ENCODE results near the gene BOD1L1. TPM values are rescaled to one million over a fixed set of nuclear protein-coding genes. Genes with fewer than 3 reads are reported as not detected.

BOD1L1 gene
- total RNA-seq, 2 experiments from 2014 or later = 39.3 to 39.6 TPM

DNA sequence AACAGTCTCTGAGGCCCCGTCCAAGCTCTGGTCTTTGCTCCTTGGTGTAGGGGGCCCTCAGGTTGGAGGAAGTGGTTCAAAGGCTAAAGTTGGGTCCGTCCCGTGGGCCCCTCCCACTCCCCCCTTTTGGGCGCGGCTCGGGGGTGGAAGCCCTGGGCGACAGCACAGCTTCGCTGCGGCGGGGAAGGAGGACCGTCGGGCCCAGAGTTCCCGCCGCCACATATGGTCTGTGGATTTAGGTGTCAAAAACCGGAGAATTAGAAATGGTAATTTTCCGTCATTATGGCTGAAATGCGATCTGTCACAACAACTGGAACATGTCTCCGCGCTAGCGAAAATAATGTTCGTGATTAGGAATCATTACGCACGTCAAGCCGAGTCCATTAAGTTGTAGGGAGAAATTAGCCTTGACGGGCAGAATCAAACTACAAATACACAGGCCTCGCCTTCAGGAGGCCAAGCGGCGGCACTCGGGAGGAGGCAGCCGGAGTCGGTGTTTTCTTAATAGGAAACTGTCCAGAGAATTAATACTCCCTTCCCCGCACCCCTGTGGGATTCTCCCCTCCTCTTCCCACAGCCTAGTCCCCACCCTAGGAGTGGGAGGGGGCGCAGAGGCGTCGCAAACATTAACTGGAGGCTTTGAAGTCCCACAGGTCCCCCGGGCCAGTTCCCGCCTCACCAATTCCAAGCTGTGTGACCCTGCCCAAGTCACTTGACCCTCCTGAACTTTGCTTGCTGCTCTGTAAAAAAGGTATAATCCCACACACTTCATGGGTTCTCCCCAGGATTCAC is 98.2 kb downstream of the BOD1L1 start:
- no peak for TF ChIP-seq CTCF (IDR thresholded peaks at IDR 0.05)
- Mint-ChIP-seq H3K36me3 (ENCODE audit: low read depth) (no peaks in the 10 kb centered on the region), H3K27ac (no peak overlapping the region), H3K27me3 (peaks cover 94% of the 10 kb centered on the region), H3K9me3 (no peaks in the 10 kb centered on the region), H3K4me1 (ENCODE audit: low read depth) (peaks cover 43% of the 10 kb centered on the region), H3K4me3 (no peak overlapping the region)
- CTCF ChIA-PET = no interaction called here
- Histone ChIP-seq H3K4me3 (ENCODE audit: low read length) (no peak overlapping the region), H3K27ac (ENCODE audit: low read depth in 1 of 2, low read length in 2 of 2) (no peak overlapping the region), H3K9me3 (ENCODE audit: control insufficient read depth in 1 of 2, insufficient read depth in 1 of 2, low read length in 2 of 2) (peaks cover 5 to 44% of the 10 kb centered on the region in 2 experiments), H3K4me1 (ENCODE audit: insufficient read depth, low read length) (peaks cover 36% of the 10 kb centered on the region), H3K27me3 (ENCODE audit: control insufficient read depth in 1 of 2, insufficient read depth in 2 of 2, low read length in 2 of 2) (peaks cover 94 to 95% of the 10 kb centered on the region in 2 experiments), H3K36me3 (ENCODE audit: insufficient read depth, low read length) (no peaks in the 10 kb centered on the region)
- ATAC-seq (ENCODE audit: poor library complexity) (no peak), DNase-seq (peak in 1 of 14 experiments; percentile 2)
- POLR2A ChIA-PET = no interaction called here
- intact Hi-C loops (cut with DNase I, micrococcal nuclease) = no loop called here

DNA sequence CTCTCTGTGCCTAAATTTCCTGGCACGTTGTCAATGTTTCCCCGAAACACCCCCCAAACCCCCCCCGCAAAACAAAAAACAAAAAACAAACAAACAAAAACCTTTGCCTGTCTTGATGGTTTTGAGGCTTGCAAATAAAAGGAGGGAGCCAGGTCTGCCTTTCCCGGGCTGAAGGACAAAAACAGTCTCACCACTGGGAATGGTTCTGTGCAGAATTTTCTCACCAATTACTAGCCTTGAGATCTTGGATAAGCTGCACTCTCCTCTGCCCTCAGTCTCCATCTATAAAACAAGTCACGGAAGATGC is 98.8 kb downstream of the BOD1L1 start:
- H3K36me3 ChIP-seq (ENCODE audit: insufficient read depth, low read length) = no peaks in the 10 kb centered on the region
- no peak overlapping the region for H3K27ac ChIP-seq (ENCODE audit: low read depth in 1 of 2, low read length in 2 of 2)
- peaks cover 10 to 44% of the 10 kb centered on the region in 2 experiments for H3K9me3 ChIP-seq (ENCODE audit: control insufficient read depth in 1 of 2, insufficient read depth in 1 of 2, low read length in 2 of 2)
- H3K36me3 Mint-ChIP-seq (ENCODE audit: low read depth) = no peaks in the 10 kb centered on the region
- ChIA-PET CTCF (no interaction called here), POLR2A (no interaction called here)
- H3K27me3 ChIP-seq (ENCODE audit: control insufficient read depth in 1 of 2, insufficient read depth in 2 of 2, low read length in 2 of 2) = peaks cover 94 to 95% of the 10 kb centered on the region in 2 experiments
- intact Hi-C loops (cut with DNase I, micrococcal nuclease) = no loop called here
- no peak for TF ChIP-seq CTCF (IDR thresholded peaks at IDR 0.05)
- H3K27ac Mint-ChIP-seq = no peak overlapping the region
- no peak overlapping the region for H3K4me3 ChIP-seq (ENCODE audit: low read length)
- DNase-seq (no peak), ATAC-seq (ENCODE audit: poor library complexity) (no peak)
- peaks cover 43% of the 10 kb centered on the region for H3K4me1 Mint-ChIP-seq (ENCODE audit: low read depth)
- H3K27me3 Mint-ChIP-seq = peaks cover 94% of the 10 kb centered on the region
- H3K9me3 Mint-ChIP-seq = no peaks in the 10 kb centered on the region
- no peak overlapping the region for H3K4me3 Mint-ChIP-seq
- peaks cover 33% of the 10 kb centered on the region for H3K4me1 ChIP-seq (ENCODE audit: insufficient read depth, low read length)

DNA sequence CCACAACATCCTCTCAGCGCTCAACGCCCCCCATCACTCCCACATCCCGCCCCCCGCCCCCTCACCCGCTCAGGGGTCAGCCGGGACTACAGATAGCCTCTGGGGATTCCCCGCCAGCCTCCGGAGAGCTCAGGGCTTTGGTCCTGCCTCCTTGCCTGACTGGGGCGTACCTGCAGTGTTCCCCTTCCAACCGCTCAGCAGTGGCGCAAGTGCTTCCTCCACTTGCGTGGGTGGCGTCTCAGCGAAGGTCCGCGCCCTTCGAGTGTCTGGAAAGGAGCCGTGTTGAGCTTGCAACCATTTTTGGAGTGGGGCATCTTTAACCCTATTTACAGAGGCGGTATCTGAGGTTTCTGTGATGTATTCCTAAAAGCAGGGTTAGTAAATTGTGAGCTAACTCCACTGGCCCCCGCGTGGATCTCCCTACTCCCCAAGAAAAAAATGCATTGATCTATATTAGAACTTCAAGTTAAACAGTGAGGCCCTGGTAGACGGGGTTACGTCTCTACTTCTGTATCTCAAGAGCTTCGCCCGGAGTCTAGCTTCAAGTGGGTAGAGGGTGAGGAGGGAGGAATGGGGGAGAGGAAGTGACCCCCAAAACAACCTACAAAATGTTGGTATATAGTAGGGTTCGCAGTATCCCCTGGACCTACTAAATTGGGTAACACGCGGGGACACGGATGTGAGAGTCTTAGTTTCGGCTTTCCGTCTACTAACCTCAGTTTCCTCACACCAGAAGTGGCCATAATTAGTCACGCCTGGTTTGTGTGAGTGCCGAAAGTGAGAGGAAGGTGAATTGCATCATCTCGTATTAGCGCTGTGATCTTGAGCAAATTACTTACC is 99.3 kb downstream of the BOD1L1 start:
- DNase-seq (peak in 3 of 14 experiments; percentile 24 to 47 (median 46)), ATAC-seq (ENCODE audit: poor library complexity) (no peak)
- TF ChIP-seq CTCF (IDR thresholded peaks at IDR 0.05) = no peak
- CTCF ChIA-PET = no interaction called here
- no peaks in the 10 kb centered on the region for H3K9me3 Mint-ChIP-seq
- no peak overlapping the region for H3K27ac ChIP-seq (ENCODE audit: low read depth in 1 of 2, low read length in 2 of 2)
- peaks cover 94 to 95% of the 10 kb centered on the region in 2 experiments for H3K27me3 ChIP-seq (ENCODE audit: control insufficient read depth in 1 of 2, insufficient read depth in 2 of 2, low read length in 2 of 2)
- H3K36me3 ChIP-seq (ENCODE audit: insufficient read depth, low read length) = no peaks in the 10 kb centered on the region
- peaks cover 44% of the 10 kb centered on the region for H3K4me1 Mint-ChIP-seq (ENCODE audit: low read depth)
- intact Hi-C loops (cut with DNase I, micrococcal nuclease) = no loop called here
- H3K4me3 Mint-ChIP-seq = peak overlapping the region; percentile 16
- POLR2A ChIA-PET = no interaction called here
- H3K4me3 ChIP-seq (ENCODE audit: low read length) = no peak overlapping the region
- H3K4me1 ChIP-seq (ENCODE audit: insufficient read depth, low read length) = peaks cover 35% of the 10 kb centered on the region
- H3K9me3 ChIP-seq (ENCODE audit: control insufficient read depth in 1 of 2, insufficient read depth in 1 of 2, low read length in 2 of 2) = peaks cover 12 to 47% of the 10 kb centered on the region in 2 experiments
- H3K27ac Mint-ChIP-seq = no peak overlapping the region
- H3K27me3 Mint-ChIP-seq = peaks cover 94% of the 10 kb centered on the region
- H3K36me3 Mint-ChIP-seq (ENCODE audit: low read depth) = no peaks in the 10 kb centered on the region
